ENCODE data around the gene MBD5.

The MBD5 gene

GRCh38 chr2:148221926-148222325 lies 201.0 kb downstream of the MBD5 start:
- Histone ChIP-seq H3K27ac (ENCODE audit: low read length) (no peak overlapping the region), H4K20me1 (ENCODE audit: insufficient read depth, low read length) (no peaks in the 10 kb centered on the region), H3K79me2 (ENCODE audit: insufficient read depth, low read length) (no peaks in the 10 kb centered on the region), H3K4me2 (ENCODE audit: insufficient read depth, low read length) (no peak overlapping the region), H3K36me3 (ENCODE audit: insufficient read depth, low read length) (no peaks in the 10 kb centered on the region), H3K9ac (ENCODE audit: low read depth, low read length) (no peak overlapping the region), H3K4me1 (ENCODE audit: insufficient read depth, low read length) (no peaks in the 10 kb centered on the region), H3K27me3 (ENCODE audit: insufficient read depth, low read length, poor library complexity) (no peaks in the 10 kb centered on the region), H2AFZ (ENCODE audit: low read depth, low read length) (no peak overlapping the region), H3K9me3 (ENCODE audit: insufficient read depth, low read length, severe bottlenecking) (peaks cover 2% of the 10 kb centered on the region), H3K4me3 (ENCODE audit: low read depth in 1 of 2, low read length in 2 of 2) (no peak overlapping the region)
- DNase-seq: no peak
- TF ChIP-seq EZH2 (IDR thresholded peaks at IDR 0.05; ENCODE audit: borderline replicate concordance, low read depth, low read length, severe bottlenecking): no peak
- TF ChIP-seq CTCF (IDR thresholded peaks at IDR 0.05; ENCODE audit: borderline replicate concordance, extremely low read depth, low read length, poor library complexity, severe bottlenecking): no peak
- ATAC-seq (ENCODE audit: insufficient read depth, low read depth): no peak

- no peaks in the 10 kb centered on the region for H3K79me2 ChIP-seq (ENCODE audit: insufficient read depth, low read length)
These were observed 211.0 kb downstream of the MBD5 start for GRCh38 chr2:148231858-148232257.

GRCh38 chr2:148234143-148234542 lies 213.3 kb downstream of the MBD5 start:
- H3K79me2 ChIP-seq (ENCODE audit: insufficient read depth, low read length): no peaks in the 10 kb centered on the region
- no peak overlapping the region for H3K9ac ChIP-seq (ENCODE audit: low read depth, low read length)
- H3K9me3 ChIP-seq (ENCODE audit: insufficient read depth, low read length, severe bottlenecking): peaks cover 3% of the 10 kb centered on the region
- H2AFZ ChIP-seq (ENCODE audit: low read depth, low read length): no peak overlapping the region
- no peak for ATAC-seq (ENCODE audit: insufficient read depth, low read depth)
- no peak overlapping the region for H3K4me2 ChIP-seq (ENCODE audit: insufficient read depth, low read length)
- TF ChIP-seq EZH2 (IDR thresholded peaks at IDR 0.05; ENCODE audit: borderline replicate concordance, low read depth, low read length, severe bottlenecking) (no peak), CTCF (IDR thresholded peaks at IDR 0.05; ENCODE audit: borderline replicate concordance, extremely low read depth, low read length, poor library complexity, severe bottlenecking) (no peak)
- H3K27me3 ChIP-seq (ENCODE audit: insufficient read depth, low read length, poor library complexity): no peaks in the 10 kb centered on the region
- DNase-seq: no peak
- no peaks in the 10 kb centered on the region for H3K4me1 ChIP-seq (ENCODE audit: insufficient read depth, low read length)
- H4K20me1 ChIP-seq (ENCODE audit: insufficient read depth, low read length): no peaks in the 10 kb centered on the region
- H3K27ac ChIP-seq (ENCODE audit: low read length): no peak overlapping the region
- H3K36me3 ChIP-seq (ENCODE audit: insufficient read depth, low read length): peaks cover 13% of the 10 kb centered on the region; the same call in 1 of the 2 replicates
- H3K4me3 ChIP-seq (ENCODE audit: low read depth in 1 of 2, low read length in 2 of 2): no peak overlapping the region

More at GRCh38 chr2:148231858-148232257, 211.0 kb downstream of the MBD5 start:
- no peaks in the 10 kb centered on the region for H3K27me3 ChIP-seq (ENCODE audit: insufficient read depth, low read length, poor library complexity)
- no peak overlapping the region for H3K27ac ChIP-seq (ENCODE audit: low read length)
- peaks cover 3% of the 10 kb centered on the region for H3K9me3 ChIP-seq (ENCODE audit: insufficient read depth, low read length, severe bottlenecking)
- H3K9ac ChIP-seq (ENCODE audit: low read depth, low read length): no peak overlapping the region
- no peaks in the 10 kb centered on the region for H3K4me1 ChIP-seq (ENCODE audit: insufficient read depth, low read length)
- H3K4me3 ChIP-seq (ENCODE audit: low read depth in 1 of 2, low read length in 2 of 2): no peak overlapping the region
- peaks cover 13% of the 10 kb centered on the region; the same call in 1 of the 2 replicates for H3K36me3 ChIP-seq (ENCODE audit: insufficient read depth, low read length)
- ATAC-seq (ENCODE audit: insufficient read depth, low read depth): no peak
- H4K20me1 ChIP-seq (ENCODE audit: insufficient read depth, low read length): no peaks in the 10 kb centered on the region
- DNase-seq: no peak
- no peak for TF ChIP-seq CTCF (IDR thresholded peaks at IDR 0.05; ENCODE audit: borderline replicate concordance, extremely low read depth, low read length, poor library complexity, severe bottlenecking)
- no peak for TF ChIP-seq EZH2 (IDR thresholded peaks at IDR 0.05; ENCODE audit: borderline replicate concordance, low read depth, low read length, severe bottlenecking)
- no peak overlapping the region for H3K4me2 ChIP-seq (ENCODE audit: insufficient read depth, low read length)
- no peak overlapping the region for H2AFZ ChIP-seq (ENCODE audit: low read depth, low read length)

GRCh38 chr2:148237911-148238310 lies 217.0 kb downstream of the MBD5 start:
- Histone ChIP-seq H3K4me1 (ENCODE audit: insufficient read depth, low read length) (no peaks in the 10 kb centered on the region), H3K9me3 (ENCODE audit: insufficient read depth, low read length, severe bottlenecking) (no peaks in the 10 kb centered on the region), H3K4me3 (ENCODE audit: low read depth in 1 of 2, low read length in 2 of 2) (no peak overlapping the region), H3K9ac (ENCODE audit: low read depth, low read length) (no peak overlapping the region), H3K79me2 (ENCODE audit: insufficient read depth, low read length) (no peaks in the 10 kb centered on the region), H3K27me3 (ENCODE audit: insufficient read depth, low read length, poor library complexity) (no peaks in the 10 kb centered on the region), H3K36me3 (ENCODE audit: insufficient read depth, low read length) (peaks cover 13% of the 10 kb centered on the region; the same call in 1 of the 2 replicates), H4K20me1 (ENCODE audit: insufficient read depth, low read length) (no peaks in the 10 kb centered on the region), H2AFZ (ENCODE audit: low read depth, low read length) (no peak overlapping the region), H3K4me2 (ENCODE audit: insufficient read depth, low read length) (no peak overlapping the region), H3K27ac (ENCODE audit: low read length) (no peak overlapping the region)
- no peak for ATAC-seq (ENCODE audit: insufficient read depth, low read depth)
- DNase-seq: no peak
- no peak for TF ChIP-seq EZH2 (IDR thresholded peaks at IDR 0.05; ENCODE audit: borderline replicate concordance, low read depth, low read length, severe bottlenecking)
- no peak for TF ChIP-seq CTCF (IDR thresholded peaks at IDR 0.05; ENCODE audit: borderline replicate concordance, extremely low read depth, low read length, poor library complexity, severe bottlenecking)
